MCF 10A (cell line): Measurements from ENCODE around the gene LGALS3BP. TPM values are rescaled to one million over a fixed set of nuclear protein-coding genes. Genes with fewer than 3 reads are reported as not detected.

Experiments
- BruUV-seq: library from RNA; stranded (reverse); fragments of 400-500 nt; replicated peaks from 2 replicates; lab custom pipeline; 2021; lab: Mats Ljungman, UMichigan
- CTCF ChIA-PET: fragments of 300-600 bp; sonication (Branson Sonifier 250); formaldehyde crosslinking; extraction: SDS; loops from one replicate; lab custom pipeline; 2021; ENCODE audit warnings: antibody characterized with exemption, inconsistent platforms; lab: Yijun Ruan, JAX
- POLR2A ChIA-PET: fragments of 300-600, 350-650 bp; sonication (Branson Sonifier 250); formaldehyde crosslinking; extraction: SDS; loops from one replicate; lab custom pipeline; 2020; ENCODE audit warnings: antibody characterized with exemption, inconsistent platforms; lab: Yijun Ruan, JAX
- DNase-seq: peaks from one replicate; pipeline ENCODE4 v3.0.0-alpha.2; 2018; ENCODE audit not compliant: unreplicated experiment
- H3K27ac Mint-ChIP-seq: one replicate; pipeline ENCODE4 v1.8.0; 2022; ENCODE audit warnings: mild to moderate bottlenecking, low read depth, mixed read lengths; ENCODE audit not compliant: unreplicated experiment
- H3K27me3 Mint-ChIP-seq: one replicate; pipeline ENCODE4 v1.8.0; 2022; ENCODE audit warnings: mixed read lengths; ENCODE audit not compliant: insufficient read depth, unreplicated experiment
- H3K36me3 Mint-ChIP-seq: one replicate; pipeline ENCODE4 v1.8.0; 2022; ENCODE audit warnings: mild to moderate bottlenecking, moderate library complexity, mixed read lengths; ENCODE audit not compliant: insufficient read depth, unreplicated experiment
- H3K4me1 Mint-ChIP-seq: one replicate; pipeline ENCODE4 v1.8.0; 2022; ENCODE audit warnings: mixed read lengths; ENCODE audit not compliant: insufficient read depth, unreplicated experiment
- H3K4me3 Mint-ChIP-seq: one replicate; pipeline ENCODE4 v1.8.0; 2022; ENCODE audit warnings: mild to moderate bottlenecking, moderate library complexity, mixed read lengths; ENCODE audit not compliant: unreplicated experiment
- H3K9me3 Mint-ChIP-seq: one replicate; pipeline ENCODE4 v1.8.0; 2022; ENCODE audit warnings: mixed read lengths; ENCODE audit not compliant: unreplicated experiment
- intact Hi-C: fragments of 100-400 bp; cut with micrococcal nuclease; formaldehyde crosslinking; loops from 2 replicates; pipeline ENCODE4 v1.14.1; 2022
- total RNA-seq: library from RNA; stranded (reverse); gene quantifications from 2 replicates; pipeline ENCODE4 v1.2.3, GENCODE V29; 2022
- TF ChIP-seq, protein P1 (sequence below): fragments of 200-600 bp; IDR thresholded peaks from one replicate; pipeline ENCODE4 v1.8.0; 2022; ENCODE audit warnings: antibody characterized with exemption, mild to moderate bottlenecking; ENCODE audit not compliant: unreplicated experiment

LGALS3BP gene
- total RNA-seq, 1 experiment from 2014 or later, result 58.0 TPM

DNA sequence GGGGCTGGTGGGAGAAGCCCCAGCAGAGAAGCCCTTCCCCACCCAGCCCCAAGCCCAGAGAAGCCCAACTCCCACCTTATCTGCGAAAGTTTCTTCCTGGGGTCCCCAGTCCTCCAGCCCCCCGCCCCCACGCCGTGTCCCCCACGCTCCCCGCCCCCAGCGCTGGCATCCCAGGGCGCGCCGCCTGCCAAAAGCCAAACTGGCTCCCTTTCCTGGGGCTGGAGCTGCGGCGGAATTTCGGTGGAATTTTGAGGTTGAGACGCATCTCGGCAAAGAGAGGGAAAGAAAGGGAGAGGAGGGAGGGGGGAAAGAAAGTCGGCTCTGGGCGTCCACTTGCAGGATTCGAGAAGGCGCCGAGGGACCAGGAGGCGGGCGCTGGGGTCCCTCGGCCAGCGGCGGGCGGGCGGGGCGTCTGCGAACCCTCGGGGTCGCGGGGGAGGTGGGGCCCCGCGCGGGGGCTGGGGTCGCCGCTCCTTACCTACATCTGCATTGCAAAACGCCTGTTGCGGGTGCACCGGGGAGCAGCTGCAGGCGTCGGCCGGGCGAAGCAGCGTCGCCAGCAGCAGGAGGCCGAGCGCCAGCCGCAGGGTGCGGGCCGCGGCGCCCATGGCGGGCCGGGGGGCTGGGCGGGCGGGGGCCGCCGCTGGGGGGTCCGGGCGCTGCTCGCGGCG is 55.1 kb downstream of the LGALS3BP start:
- no peak for DNase-seq
- intact Hi-C loops, result loop anchor here (5.0 kb wide), 1 partner anchor 42 kb away; no protein-coding TSS in a partner anchor
- ChIA-PET POLR2A (interaction anchor here (1.5 to 3.3 kb wide), 2 partner anchors 9 kb away, joined by 6 to 14 read pairs; no protein-coding TSS in a partner anchor), CTCF (no interaction called here)
- Mint-ChIP-seq H3K36me3 (no peaks in the 10 kb centered on the region), H3K27ac (no peak overlapping the region), H3K4me3 (peak overlapping the region; percentile 73), H3K4me1 (peaks cover 18% of the 10 kb centered on the region), H3K9me3 (no peaks in the 10 kb centered on the region), H3K27me3 (no peaks in the 10 kb centered on the region)
- TF ChIP-seq, protein P1, sequence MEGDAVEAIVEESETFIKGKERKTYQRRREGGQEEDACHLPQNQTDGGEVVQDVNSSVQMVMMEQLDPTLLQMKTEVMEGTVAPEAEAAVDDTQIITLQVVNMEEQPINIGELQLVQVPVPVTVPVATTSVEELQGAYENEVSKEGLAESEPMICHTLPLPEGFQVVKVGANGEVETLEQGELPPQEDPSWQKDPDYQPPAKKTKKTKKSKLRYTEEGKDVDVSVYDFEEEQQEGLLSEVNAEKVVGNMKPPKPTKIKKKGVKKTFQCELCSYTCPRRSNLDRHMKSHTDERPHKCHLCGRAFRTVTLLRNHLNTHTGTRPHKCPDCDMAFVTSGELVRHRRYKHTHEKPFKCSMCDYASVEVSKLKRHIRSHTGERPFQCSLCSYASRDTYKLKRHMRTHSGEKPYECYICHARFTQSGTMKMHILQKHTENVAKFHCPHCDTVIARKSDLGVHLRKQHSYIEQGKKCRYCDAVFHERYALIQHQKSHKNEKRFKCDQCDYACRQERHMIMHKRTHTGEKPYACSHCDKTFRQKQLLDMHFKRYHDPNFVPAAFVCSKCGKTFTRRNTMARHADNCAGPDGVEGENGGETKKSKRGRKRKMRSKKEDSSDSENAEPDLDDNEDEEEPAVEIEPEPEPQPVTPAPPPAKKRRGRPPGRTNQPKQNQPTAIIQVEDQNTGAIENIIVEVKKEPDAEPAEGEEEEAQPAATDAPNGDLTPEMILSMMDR, result no peak
- BruUV-seq, result no TSS peak

DNA sequence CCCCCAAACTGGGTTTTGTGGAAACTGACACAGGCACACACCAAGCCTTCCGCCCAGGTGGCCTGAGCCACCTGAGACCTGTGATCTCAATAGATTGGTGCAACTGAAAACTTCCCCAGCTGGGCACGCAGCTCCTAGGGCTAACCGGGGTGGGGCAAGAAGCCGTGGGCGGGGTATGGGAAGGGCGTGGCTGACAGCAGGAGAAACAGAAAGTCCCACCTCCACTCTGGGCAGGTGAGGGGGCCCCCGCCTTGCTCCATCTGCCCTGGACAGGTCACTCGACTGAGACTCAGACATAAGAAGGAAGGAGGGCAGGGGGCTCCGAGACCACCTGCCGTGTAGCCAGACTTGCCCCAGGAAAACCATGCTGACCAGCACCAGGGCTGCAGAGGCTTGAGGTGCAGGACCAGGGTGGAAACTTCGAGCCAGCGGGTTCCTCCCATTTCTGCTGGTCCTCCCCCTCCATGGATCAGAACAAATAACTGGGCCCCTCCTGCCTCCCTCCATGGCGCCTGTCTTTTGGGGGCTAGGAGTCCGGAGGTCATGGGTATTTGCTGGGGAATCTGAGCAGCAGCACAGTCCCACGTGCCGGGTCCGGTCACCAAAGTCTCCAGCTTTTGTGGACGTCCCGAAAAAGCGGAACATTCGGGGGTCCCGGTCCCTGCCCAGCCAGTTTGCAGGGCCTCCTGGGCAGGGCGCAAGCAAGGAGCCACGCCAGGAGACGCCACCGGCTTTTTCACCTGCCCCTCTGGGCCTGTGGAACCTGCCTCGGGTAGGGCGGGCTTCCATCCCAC is 55.9 kb downstream of the LGALS3BP start:
- Mint-ChIP-seq H3K9me3 (no peaks in the 10 kb centered on the region), H3K4me1 (peaks cover 23% of the 10 kb centered on the region)

DNA sequence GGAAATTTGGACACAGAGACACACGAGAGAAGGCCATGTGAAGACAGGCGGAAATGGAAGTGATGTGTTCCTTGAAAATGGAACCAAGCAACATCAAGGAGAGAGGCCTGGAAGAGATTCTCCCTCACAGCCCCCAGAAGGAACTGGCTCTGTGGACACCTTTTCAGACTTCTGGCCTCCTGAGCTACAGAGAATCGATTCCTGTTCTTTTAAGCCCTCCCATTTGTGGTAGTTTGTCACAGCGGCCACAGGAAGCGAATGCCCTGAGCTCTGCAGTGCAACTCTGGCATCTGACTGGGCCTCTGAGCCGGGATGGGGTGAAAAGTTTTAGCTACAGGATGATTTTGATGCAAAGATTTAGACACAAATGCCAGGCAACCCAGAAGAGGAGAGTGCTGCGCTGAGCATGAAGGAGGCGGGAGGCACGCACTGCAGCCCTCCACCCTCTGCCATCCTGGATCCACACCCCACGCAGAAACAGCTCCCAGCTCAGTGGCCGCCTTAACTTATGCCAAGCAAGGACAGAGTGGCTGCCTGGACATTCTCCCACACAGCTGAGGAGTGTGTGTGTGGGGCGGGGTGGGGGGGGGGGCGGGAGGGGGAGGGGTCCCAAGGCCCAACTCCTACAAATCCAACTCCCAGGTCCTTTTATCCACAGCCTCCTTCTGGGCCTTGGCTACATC is 56.8 kb downstream of the LGALS3BP start:
- H3K36me3 Mint-ChIP-seq, result no peaks in the 10 kb centered on the region
- H3K9me3 Mint-ChIP-seq, result no peaks in the 10 kb centered on the region
- H3K4me3 Mint-ChIP-seq, result peak overlapping the region; percentile 73
- no peak overlapping the region for H3K27ac Mint-ChIP-seq
- no TSS peak for BruUV-seq
- CTCF ChIA-PET, result interaction anchor here (0.6 to 0.7 kb wide), 3 partner anchors 18 to 100 kb away, joined by 3 read pairs; no protein-coding TSS in a partner anchor
- H3K27me3 Mint-ChIP-seq, result no peaks in the 10 kb centered on the region
- H3K4me1 Mint-ChIP-seq, result peaks cover 28% of the 10 kb centered on the region
- POLR2A ChIA-PET, result interaction anchor here (0.6 to 3.3 kb wide), 7 partner anchors 8 to 1563 kb away, joined by 3 to 14 read pairs (median 3); no protein-coding TSS in a partner anchor
- TF ChIP-seq, protein P1, result no peak
- intact Hi-C loops, result loop anchor here (5.0 kb wide), 1 partner anchor 41 kb away; no protein-coding TSS in a partner anchor
- no peak for DNase-seq

More for the DNA sequence above, 55.9 kb downstream of the LGALS3BP start:
- TF ChIP-seq, protein P1, result no peak
- Mint-ChIP-seq H3K27me3 (no peaks in the 10 kb centered on the region), H3K27ac (no peak overlapping the region), H3K4me3 (peak overlapping the region; percentile 73), H3K36me3 (no peaks in the 10 kb centered on the region)
- POLR2A ChIA-PET, result interaction anchor here (0.9 to 3.3 kb wide), 5 partner anchors 9 to 83 kb away, joined by 3 to 14 read pairs (median 6); no protein-coding TSS in a partner anchor
- peak; percentile 82 for DNase-seq
- BruUV-seq, result no TSS peak
- intact Hi-C loops, result loop anchor here (5.0 kb wide), 1 partner anchor 42 kb away; no protein-coding TSS in a partner anchor
- CTCF ChIA-PET, result interaction anchor here (0.7 kb wide), 1 partner anchor 47 kb away, joined by 3 read pairs; no protein-coding TSS in a partner anchor
